ENCODE measurements around the gene ABR.

Gene ABR

GRCh38 chr17:1179818-1180742 is at the start of gene ABR:
TSS of gene ABR (minus strand) at chr17:1179981. CDS start at chr17:1179727, 254 bp downstream.
- DNase-seq = no peak

GRCh38 chr17:1229349-1229899 is 49.6 kb upstream of the ABR start:
- DNase-seq = no peak

- DNase-seq = no peak
Observed at GRCh38 chr17:1228781-1229348, 49.1 kb upstream of the ABR start.

- DNase-seq = no peak
Observed at GRCh38 chr17:1227917-1228780, 48.4 kb upstream of the ABR start.

- DNase-seq = no peak
Observed at GRCh38 chr17:1227365-1227764, 47.6 kb upstream of the ABR start.

- DNase-seq = no peak
Observed at GRCh38 chr17:1226308-1226707, 46.5 kb upstream of the ABR start.

- no peak for DNase-seq
Observed at GRCh38 chr17:1224330-1224729, 44.5 kb upstream of the ABR start.

GRCh38 chr17:1223662-1224061 is 43.9 kb upstream of the ABR start:
- no peak for DNase-seq

GRCh38 chr17:1222321-1222720 is 42.5 kb upstream of the ABR start:
- DNase-seq = no peak

GRCh38 chr17:1221209-1221608 is 41.4 kb upstream of the ABR start:
- no peak for DNase-seq

GRCh38 chr17:1220346-1220745 is 40.6 kb upstream of the ABR start:
- DNase-seq = no peak

- no peak for DNase-seq
Observed at GRCh38 chr17:1217089-1217385, 37.3 kb upstream of the ABR start.

- no peak for DNase-seq
Observed at GRCh38 chr17:1216217-1217088, 36.7 kb upstream of the ABR start.

GRCh38 chr17:1212946-1213345 is 33.2 kb upstream of the ABR start:
- no peak for DNase-seq

GRCh38 chr17:1211287-1211686 is 31.5 kb upstream of the ABR start:
- DNase-seq = no peak

GRCh38 chr17:1208966-1209365 is 29.2 kb upstream of the ABR start:
- no peak for DNase-seq

GRCh38 chr17:1206026-1206777 is 26.4 kb upstream of the ABR start:
- no peak for DNase-seq

GRCh38 chr17:1203967-1204291 is 24.1 kb upstream of the ABR start:
- DNase-seq = no peak

GRCh38 chr17:1203111-1203966 is 23.6 kb upstream of the ABR start:
- no peak for DNase-seq

GRCh38 chr17:1202291-1202690 is 22.5 kb upstream of the ABR start:
- no peak for DNase-seq

All from NCI-H2107 (cell line).